ENCODE data around the gene HPCA.

HPCA gene

DNA sequence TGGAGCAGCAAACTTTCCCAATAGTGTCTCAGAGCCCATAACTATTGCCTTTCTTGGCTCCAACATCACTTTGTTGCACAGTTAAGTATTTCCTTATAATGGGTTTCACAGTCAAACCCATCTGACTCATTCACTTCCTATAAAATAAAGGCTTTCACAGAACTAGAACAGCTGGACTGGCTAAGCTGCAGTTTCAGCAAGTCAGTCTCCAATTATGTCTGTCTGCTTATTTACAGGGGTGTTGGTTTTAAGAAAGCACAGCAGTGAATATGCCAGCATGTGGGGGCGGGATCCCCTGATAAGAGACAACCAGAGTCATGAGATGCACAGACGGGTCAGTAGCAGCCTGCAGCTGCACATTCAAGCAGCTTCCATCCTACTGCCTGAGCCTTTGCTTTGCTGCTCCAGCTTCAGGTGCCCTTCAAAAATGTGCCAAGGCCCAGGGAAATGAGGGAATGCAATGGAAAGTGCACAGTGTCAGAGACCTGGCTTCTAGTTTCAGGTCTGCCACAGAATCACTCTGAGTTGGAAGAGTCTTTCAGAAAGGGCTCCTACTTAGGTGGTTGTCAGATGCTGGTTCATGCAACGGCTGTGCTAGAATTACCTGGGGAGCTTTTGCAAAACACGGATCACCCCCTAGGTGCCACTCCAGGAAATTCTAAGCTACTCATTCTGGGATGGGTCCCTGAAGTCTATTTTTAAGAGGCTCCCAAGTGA is 53.5 kb downstream of the HPCA start:
- no peak for DNase-seq

DNA sequence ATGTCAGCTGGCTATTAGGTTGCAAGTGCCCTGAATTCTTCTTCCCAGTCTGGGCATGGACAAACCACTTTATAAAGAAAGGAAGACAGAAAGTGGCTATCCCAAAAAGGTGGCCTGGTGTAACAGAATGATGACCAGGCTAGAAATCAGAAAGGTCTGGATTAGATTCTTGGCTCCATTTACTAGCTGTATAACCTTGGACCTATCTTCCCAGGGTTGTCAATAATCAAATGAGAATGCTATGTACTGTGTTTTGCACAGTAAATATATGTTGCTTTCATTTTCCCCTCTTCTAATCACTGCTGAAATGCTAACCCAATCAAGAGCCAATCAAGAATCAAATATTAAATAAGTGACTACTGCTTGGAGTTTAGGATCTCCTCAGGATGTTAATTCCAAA is 57.9 kb downstream of the HPCA start:
- no peak for DNase-seq
